Caco-2 (cell line): ENCODE measurements around the gene SLC43A3. TPM values are rescaled to one million over a fixed set of nuclear protein-coding genes. Genes with fewer than 3 reads are reported as not detected.

ENCODE experiments used
- BruUV-seq: library from RNA; stranded (reverse); fragments of 400-500 nt; replicated peaks from 2 replicates; lab custom pipeline; 2021; lab: Mats Ljungman, UMichigan
- CTCF ChIA-PET: fragments of 300-600 bp; sonication (Branson Sonifier 250); formaldehyde crosslinking; loops from one replicate; lab custom pipeline; 2022; ENCODE audit warnings: antibody characterized with exemption; lab: Charles Lee
- POLR2A ChIA-PET: fragments of 300-600 bp; sonication (Branson Sonifier 250); formaldehyde crosslinking; loops from one replicate; lab custom pipeline; 2022; ENCODE audit warnings: antibody characterized with exemption; lab: Charles Lee
- DNase-seq, 2 experiments: peaks; one replicate each; pipeline versions ENCODE4 v3.0.0 to v3.0.0-alpha.2; 2020 to 2022
- H3K27me3 ChIP-seq: replicated peaks from 2 replicates; pipeline ENCODE4 v1.6.0; 2011; ENCODE audit warnings: low read length; ENCODE audit not compliant: control insufficient read depth, insufficient read depth
- H3K36me3 ChIP-seq: 2 replicates; pipeline ENCODE4 v1.5.1; 2011; ENCODE audit warnings: low read length; ENCODE audit not compliant: control insufficient read depth, insufficient read depth
- H3K4me1 ChIP-seq: fragments of 250-450 bp; sonication (Bioruptor Pico); 2 replicates; pipeline ENCODE4 v1.5.1; 2020; ENCODE audit warnings: mild to moderate bottlenecking
- H3K4me3 ChIP-seq: 2 replicates; pipeline ENCODE4 v1.5.1; 2011; ENCODE audit warnings: low read depth, mild to moderate bottlenecking, control low read depth, low read length
- H3K9me3 ChIP-seq: fragments of 250-450 bp; sonication (Bioruptor Pico); 2 replicates; pipeline ENCODE4 v1.5.1; 2020; ENCODE audit warnings: mild to moderate bottlenecking, moderate library complexity
- H3K27ac Mint-ChIP-seq: one replicate; pipeline ENCODE4 v1.8.0; 2022; ENCODE audit warnings: mixed read lengths; ENCODE audit not compliant: unreplicated experiment
- H3K27me3 Mint-ChIP-seq: one replicate; pipeline ENCODE4 v1.8.0; 2022; ENCODE audit warnings: mixed read lengths; ENCODE audit not compliant: insufficient read depth, unreplicated experiment
- H3K36me3 Mint-ChIP-seq: one replicate; pipeline ENCODE4 v1.8.0; 2022; ENCODE audit warnings: mild to moderate bottlenecking, mixed read lengths; ENCODE audit not compliant: insufficient read depth, unreplicated experiment
- H3K4me1 Mint-ChIP-seq: one replicate; pipeline ENCODE4 v1.8.0; 2022; ENCODE audit warnings: low read depth, mixed read lengths; ENCODE audit not compliant: unreplicated experiment
- H3K4me3 Mint-ChIP-seq: one replicate; pipeline ENCODE4 v1.8.0; 2022; ENCODE audit warnings: mild to moderate bottlenecking, moderate library complexity, mixed read lengths; ENCODE audit not compliant: unreplicated experiment
- H3K9me3 Mint-ChIP-seq: one replicate; pipeline ENCODE4 v1.8.0; 2022; ENCODE audit warnings: mixed read lengths; ENCODE audit not compliant: unreplicated experiment
- intact Hi-C: fragments of 100-400 bp; cut with micrococcal nuclease; formaldehyde crosslinking; loops from one replicate; pipeline ENCODE4 v1.10.0; 2022; ENCODE audit not compliant: unreplicated experiment
- total RNA-seq: library from RNA; stranded (reverse); gene quantifications from 2 replicates; pipeline ENCODE4 v1.2.3, GENCODE V29; 2022
- TF ChIP-seq, protein P1 (sequence below), 2 experiments: fragments of 200-600 bp in 1 of 2; IDR thresholded peaks; 1 replicate in 1 of 2; 2 replicates in 1 of 2; pipeline versions ENCODE4 v1.5.1 to v1.8.0; 2011 to 2022; ENCODE audit warnings: antibody characterized with exemption in 1 of 2, control low read depth in 1 of 2, inconsistent platforms in 1 of 2, low read depth in 1 of 2, low read length in 1 of 2, mild to moderate bottlenecking in 1 of 2, moderate library complexity in 1 of 2; ENCODE audit not compliant: insufficient read depth in 1 of 2, severe bottlenecking in 1 of 2, unreplicated experiment in 1 of 2

SLC43A3 gene
- total RNA-seq, 1 experiment from 2014 or later = not detected

DNA sequence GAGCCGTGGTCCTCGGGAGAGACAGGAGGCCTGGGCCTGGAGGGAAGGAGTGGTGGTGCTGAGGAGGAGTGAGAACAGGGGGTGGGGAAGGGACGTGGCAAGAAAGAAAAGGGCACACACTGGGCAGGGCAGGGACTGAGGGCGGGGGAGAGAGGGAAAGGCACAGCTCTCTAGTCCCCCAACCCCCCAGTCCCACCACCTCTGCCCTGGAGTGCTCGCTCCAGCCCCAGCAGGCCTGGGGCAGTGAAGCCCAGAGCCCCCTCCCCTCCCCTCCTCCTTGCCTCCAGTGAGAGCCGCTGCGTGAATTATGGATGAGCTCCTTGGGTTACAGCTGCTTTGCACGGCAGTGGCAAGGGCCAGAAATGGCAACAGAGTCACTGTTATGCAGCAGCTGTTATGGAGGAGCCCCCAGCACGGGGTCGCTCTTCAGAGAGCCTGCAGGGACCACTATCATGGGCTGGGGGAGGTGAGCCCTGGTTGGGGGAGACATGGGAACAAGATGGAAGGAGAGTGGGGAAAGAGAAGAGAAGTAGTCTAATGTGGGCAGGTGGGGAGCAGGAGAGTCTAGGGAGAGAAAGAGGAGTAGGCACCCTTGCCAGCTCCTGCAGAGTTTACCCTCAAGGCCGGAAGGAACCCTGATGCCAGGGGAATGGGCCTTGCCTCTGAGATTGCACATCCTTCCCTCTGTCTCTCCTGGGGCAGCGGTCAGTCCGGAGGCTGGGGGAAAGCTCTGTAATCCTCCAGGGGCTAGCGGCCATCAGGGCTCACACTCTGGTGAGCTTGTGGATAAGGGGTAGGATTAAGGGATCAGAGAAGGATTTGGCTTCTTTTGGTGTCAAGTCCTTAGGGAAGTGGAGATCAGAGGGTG is 37.0 kb upstream of the SLC43A3 start:
- Mint-ChIP-seq H3K9me3 (no peaks in the 10 kb centered on the region), H3K27ac (no peak overlapping the region), H3K36me3 (peaks cover 9% of the 10 kb centered on the region), H3K27me3 (peaks cover 11% of the 10 kb centered on the region), H3K4me1 (peaks cover 8% of the 10 kb centered on the region), H3K4me3 (no peak overlapping the region)
- CTCF ChIA-PET = interaction anchor here (0.6 to 2.0 kb wide), 2 partner anchors 13 to 330 kb away, joined by 3 to 5 read pairs; no protein-coding TSS in a partner anchor
- H3K9me3 ChIP-seq = no peaks in the 10 kb centered on the region
- TF ChIP-seq, protein P1, sequence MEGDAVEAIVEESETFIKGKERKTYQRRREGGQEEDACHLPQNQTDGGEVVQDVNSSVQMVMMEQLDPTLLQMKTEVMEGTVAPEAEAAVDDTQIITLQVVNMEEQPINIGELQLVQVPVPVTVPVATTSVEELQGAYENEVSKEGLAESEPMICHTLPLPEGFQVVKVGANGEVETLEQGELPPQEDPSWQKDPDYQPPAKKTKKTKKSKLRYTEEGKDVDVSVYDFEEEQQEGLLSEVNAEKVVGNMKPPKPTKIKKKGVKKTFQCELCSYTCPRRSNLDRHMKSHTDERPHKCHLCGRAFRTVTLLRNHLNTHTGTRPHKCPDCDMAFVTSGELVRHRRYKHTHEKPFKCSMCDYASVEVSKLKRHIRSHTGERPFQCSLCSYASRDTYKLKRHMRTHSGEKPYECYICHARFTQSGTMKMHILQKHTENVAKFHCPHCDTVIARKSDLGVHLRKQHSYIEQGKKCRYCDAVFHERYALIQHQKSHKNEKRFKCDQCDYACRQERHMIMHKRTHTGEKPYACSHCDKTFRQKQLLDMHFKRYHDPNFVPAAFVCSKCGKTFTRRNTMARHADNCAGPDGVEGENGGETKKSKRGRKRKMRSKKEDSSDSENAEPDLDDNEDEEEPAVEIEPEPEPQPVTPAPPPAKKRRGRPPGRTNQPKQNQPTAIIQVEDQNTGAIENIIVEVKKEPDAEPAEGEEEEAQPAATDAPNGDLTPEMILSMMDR (IDR thresholded peaks at IDR 0.05; ENCODE audit: insufficient read depth in 1 of 2, low read depth in 1 of 2, low read length in 1 of 2, severe bottlenecking in 1 of 2, unreplicated experiment in 1 of 2) = no peak
- H3K36me3 ChIP-seq = no peaks in the 10 kb centered on the region
- H3K4me3 ChIP-seq = no peak overlapping the region
- no TSS peak for BruUV-seq
- POLR2A ChIA-PET = interaction anchor here (0.6 kb wide), 2 partner anchors 120 to 130 kb away, joined by 3 to 4 read pairs; no protein-coding TSS in a partner anchor
- H3K27me3 ChIP-seq = peaks cover under 1% of the 10 kb centered on the region; the same call in 1 of the 2 replicates
- no peak for DNase-seq
- H3K4me1 ChIP-seq = peaks cover 7% of the 10 kb centered on the region
- intact Hi-C loops = no loop called here

DNA sequence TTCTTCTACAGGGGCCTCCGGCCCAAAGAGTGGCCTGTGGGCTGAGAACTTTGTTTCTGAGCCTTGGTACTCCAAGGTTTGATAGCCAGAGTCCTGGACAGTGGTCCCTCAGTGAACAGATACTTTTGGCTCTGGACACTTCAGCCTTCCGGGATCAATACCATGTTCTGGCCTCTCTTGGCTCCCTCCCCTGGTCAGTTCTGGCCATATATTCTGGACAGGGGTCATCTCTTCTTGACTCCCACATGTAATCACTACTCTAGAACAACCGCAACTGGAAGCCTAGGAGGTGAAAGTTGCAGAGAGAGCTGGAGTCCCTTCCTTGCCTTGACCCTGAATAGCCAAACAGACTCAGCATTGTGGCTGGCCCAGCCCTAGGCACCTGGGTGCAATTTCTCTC is 35.7 kb upstream of the SLC43A3 start:
- intact Hi-C loops = no loop called here
- Mint-ChIP-seq H3K9me3 (no peaks in the 10 kb centered on the region), H3K4me1 (peaks cover 13% of the 10 kb centered on the region), H3K27ac (no peak overlapping the region), H3K27me3 (peaks cover 15% of the 10 kb centered on the region), H3K36me3 (peaks cover 9% of the 10 kb centered on the region), H3K4me3 (peak overlapping the region; percentile 5)
- Histone ChIP-seq H3K4me3 (no peak overlapping the region), H3K27me3 (peaks cover 3% of the 10 kb centered on the region; the same call in 1 of the 2 replicates), H3K9me3 (no peaks in the 10 kb centered on the region), H3K36me3 (no peaks in the 10 kb centered on the region), H3K4me1 (peaks cover 17% of the 10 kb centered on the region)
- DNase-seq = no peak
- CTCF ChIA-PET = interaction anchor here (0.8 kb wide), 1 partner anchor 29 kb away, joined by 4 read pairs; no protein-coding TSS in a partner anchor
- TF ChIP-seq, protein P1 (IDR thresholded peaks at IDR 0.05; ENCODE audit: insufficient read depth in 1 of 2, low read depth in 1 of 2, low read length in 1 of 2, severe bottlenecking in 1 of 2, unreplicated experiment in 1 of 2) = no peak
- BruUV-seq = no TSS peak
- POLR2A ChIA-PET = no interaction called here

DNA sequence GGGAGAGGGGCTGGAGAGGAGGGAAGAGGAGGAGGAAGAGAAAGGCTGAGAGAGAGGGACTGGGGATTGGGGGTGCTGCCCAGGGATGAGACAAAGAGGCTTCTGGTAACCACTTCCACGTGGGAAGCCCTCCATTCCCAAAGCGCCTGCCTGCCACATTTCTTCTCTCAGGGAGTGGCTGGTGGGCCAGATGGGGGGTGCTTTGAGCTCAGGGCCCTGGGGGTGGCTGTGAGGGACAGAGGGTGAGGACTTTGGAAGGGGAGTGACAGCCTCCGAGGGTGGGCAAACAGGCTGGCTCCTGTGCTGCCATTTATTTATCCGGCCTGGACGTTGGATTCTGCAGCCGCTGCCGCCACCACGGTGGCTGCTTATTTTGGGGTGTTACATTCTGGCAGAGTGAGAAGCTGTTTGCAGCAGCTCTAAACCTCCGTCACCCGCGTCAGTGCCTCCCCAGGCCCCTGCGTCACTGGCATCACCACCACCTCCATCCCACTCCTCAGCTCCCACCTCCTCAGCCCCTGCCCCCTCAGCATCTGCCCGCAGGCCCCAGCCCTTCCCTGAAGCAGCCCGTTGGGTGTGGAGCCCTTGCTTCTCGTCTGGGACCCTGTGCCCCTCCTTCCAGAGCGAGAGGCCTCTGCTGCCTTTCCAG is 35.0 kb upstream of the SLC43A3 start:
- H3K4me3 ChIP-seq = no peak overlapping the region
- no peak for DNase-seq
- H3K9me3 Mint-ChIP-seq = no peaks in the 10 kb centered on the region
- intact Hi-C loops = no loop called here
- CTCF ChIA-PET = interaction anchor here (2.0 kb wide), 1 partner anchor 116 kb away, joined by 7 read pairs; no protein-coding TSS in a partner anchor
- peaks cover 19% of the 10 kb centered on the region for H3K4me1 ChIP-seq
- H3K36me3 Mint-ChIP-seq = peaks cover 9% of the 10 kb centered on the region
- H3K9me3 ChIP-seq = no peaks in the 10 kb centered on the region
- TF ChIP-seq, protein P1 (IDR thresholded peaks at IDR 0.05; ENCODE audit: insufficient read depth in 1 of 2, low read depth in 1 of 2, low read length in 1 of 2, severe bottlenecking in 1 of 2, unreplicated experiment in 1 of 2) = no peak
- H3K27me3 Mint-ChIP-seq = peaks cover 15% of the 10 kb centered on the region
- H3K4me1 Mint-ChIP-seq = peaks cover 16% of the 10 kb centered on the region
- no peaks in the 10 kb centered on the region for H3K36me3 ChIP-seq
- POLR2A ChIA-PET = no interaction called here
- no peak overlapping the region for H3K27ac Mint-ChIP-seq
- H3K27me3 ChIP-seq = peaks cover 3% of the 10 kb centered on the region; the same call in 1 of the 2 replicates
- peak overlapping the region; percentile 85 for H3K4me3 Mint-ChIP-seq
- BruUV-seq = no TSS peak
